Measurements from ENCODE around the gene EDIL3.
"Not testable (repeated sequence)": the region's sequence is repeated elsewhere in the genome, so short reads cannot be mapped to it uniquely, and the experiment has no call there.

EDIL3 gene

GRCh38 chr5:84168841-84169240 is 215.8 kb downstream of the EDIL3 start:
- DNase-seq (ENCODE audit: low spot score): no peak

GRCh38 chr5:84163671-84164070 is 221.0 kb downstream of the EDIL3 start:
- DNase-seq (ENCODE audit: low spot score): no peak

DNA sequence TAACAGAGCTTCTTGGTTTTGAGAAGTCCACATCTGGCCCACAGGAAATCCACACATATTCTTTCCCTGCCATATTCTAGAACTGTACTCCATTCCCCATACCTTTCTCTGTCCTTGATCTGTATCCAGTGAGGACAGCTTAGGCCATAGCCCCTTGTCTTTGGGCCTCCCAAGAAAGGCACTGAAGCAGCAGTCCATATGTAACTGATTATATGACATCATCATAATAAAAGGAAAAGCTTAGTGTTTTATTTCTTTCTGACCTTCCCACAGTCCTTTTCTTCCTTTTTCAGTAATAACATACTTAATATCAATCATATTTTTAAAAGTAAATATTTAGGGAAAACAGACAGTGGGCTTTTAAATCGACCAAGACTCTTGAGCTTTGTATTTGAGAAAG is 222.0 kb downstream of the EDIL3 start:
- DNase-seq (ENCODE audit: low spot score): no peak

DNA sequence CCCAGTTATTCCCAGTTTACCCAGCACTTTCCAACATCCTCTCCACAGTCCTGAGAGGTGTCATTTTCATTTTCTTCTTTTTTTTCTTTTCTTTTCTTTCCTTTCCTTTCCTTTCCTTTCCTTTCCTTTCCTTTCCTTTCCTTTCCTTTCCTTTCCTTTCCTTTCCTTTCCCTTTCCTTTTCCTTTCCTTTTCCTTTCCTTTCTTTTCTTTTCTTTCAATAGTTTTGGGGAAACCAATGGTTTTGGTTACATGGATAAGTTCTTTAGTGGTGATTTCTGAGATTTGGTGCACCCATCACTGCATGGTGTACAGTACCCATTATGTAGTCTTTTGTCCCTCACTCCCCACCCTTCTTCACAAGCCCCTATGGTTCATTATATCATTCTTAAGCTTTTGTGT is 224.0 kb downstream of the EDIL3 start:
- not testable (repeated sequence) for DNase-seq (ENCODE audit: low spot score)

DNA sequence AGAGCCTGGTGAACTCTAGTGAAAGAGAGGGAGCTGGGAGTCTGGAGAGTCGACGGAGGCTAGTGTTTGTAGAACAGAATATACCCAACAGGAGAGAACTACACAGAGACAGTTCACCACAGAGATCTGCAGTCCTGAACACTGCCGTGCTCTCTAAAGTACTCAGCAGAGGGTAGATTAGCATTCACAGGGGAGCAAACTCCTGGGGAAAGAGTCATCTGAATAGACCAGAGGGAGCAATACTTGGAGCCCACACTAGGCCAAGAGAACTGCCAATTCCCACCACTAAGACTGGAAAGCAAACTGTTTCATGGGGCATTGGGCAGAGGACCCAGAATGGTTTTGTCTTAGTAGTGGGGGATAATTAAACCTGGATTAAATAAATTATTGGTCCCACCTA is 235.6 kb downstream of the EDIL3 start:
- DNase-seq (ENCODE audit: low spot score): no peak

- DNase-seq (ENCODE audit: low spot score): no peak
These were observed 236.0 kb downstream of the EDIL3 start for GRCh38 chr5:84148651-84149050.

DNA sequence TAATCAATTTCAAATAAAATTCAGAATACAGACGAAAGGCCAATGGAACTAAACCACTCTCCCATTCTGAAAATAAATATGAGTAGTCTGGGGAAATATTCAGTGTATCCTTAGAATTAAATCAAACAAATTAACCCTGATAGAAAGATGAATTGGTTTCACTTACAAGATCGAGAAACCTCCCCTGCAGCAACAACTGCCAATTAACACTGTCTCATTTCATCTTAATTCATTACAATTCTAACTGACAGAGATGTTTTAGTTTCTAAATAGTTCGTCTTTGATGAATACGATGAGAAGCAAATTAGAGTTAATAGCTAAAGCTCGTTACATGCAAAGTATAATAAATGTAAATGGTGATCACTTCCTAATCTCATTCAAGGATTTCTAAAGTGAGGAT is 247.1 kb downstream of the EDIL3 start:
- DNase-seq (ENCODE audit: low spot score): no peak

- DNase-seq (ENCODE audit: low spot score): no peak
These were observed 253.3 kb downstream of the EDIL3 start for GRCh38 chr5:84131372-84131771.

- no peak for DNase-seq (ENCODE audit: low spot score)
These were observed 254.6 kb downstream of the EDIL3 start for GRCh38 chr5:84130006-84130580.

DNA sequence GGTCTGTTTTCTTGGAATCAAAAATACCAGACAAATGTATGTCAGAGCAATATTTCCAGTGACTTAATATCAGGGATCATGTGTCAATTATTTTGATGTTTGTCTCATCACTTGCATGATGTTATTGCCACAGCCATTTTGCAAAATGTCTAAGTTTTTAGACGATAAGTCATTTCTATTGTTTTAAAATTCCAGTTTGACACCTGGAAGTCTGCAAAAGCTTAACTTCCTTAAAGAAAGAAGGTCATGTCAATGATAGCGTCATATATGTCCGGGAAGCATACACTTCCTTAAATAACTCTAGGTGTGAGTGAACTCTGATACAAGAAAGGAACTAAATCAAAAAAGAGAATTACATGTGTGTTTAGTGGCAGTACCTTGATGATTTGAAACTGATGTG is 259.5 kb downstream of the EDIL3 start:
- no peak for DNase-seq (ENCODE audit: low spot score)

DNA sequence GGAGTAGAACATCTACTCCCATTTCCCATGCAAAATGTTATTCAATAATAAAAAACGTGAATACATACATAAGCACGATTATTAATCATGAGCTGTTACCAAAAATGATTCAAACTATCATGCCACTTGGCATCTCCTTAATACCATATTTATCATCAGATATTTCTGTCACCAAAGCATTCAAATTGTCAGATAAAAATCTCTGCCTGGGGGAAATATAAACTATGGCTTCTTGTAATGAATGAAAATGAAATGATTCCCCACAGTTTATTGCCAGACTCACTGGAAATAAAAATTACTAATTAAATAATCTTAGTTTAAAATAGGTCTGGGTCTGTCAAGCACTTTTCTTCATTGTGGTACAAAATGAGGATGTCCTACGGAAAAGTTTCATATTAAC is 265.4 kb downstream of the EDIL3 start:
- DNase-seq (ENCODE audit: low spot score): no peak

GRCh38 chr5:84118551-84118950 is 266.1 kb downstream of the EDIL3 start:
- DNase-seq (ENCODE audit: low spot score): no peak

DNA sequence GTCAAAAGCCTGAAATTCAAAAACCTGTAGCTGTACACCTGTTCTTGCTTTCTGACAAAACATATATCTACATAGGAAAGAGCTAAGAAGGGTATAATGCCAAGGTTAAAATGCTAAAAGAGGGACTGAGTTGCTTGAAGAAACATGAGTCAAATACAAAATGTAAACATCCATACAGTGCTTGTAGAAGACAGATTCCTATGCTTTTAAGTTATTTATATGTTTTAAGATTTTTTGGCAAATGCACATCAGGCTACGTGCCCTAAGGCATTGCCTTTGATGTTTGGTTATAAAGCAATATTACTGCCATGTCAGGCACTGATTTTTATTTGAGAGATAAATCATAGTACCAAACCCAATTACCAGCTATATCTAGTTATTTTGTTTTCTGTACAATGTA is 269.0 kb downstream of the EDIL3 start:
- no peak for DNase-seq (ENCODE audit: low spot score)

DNA sequence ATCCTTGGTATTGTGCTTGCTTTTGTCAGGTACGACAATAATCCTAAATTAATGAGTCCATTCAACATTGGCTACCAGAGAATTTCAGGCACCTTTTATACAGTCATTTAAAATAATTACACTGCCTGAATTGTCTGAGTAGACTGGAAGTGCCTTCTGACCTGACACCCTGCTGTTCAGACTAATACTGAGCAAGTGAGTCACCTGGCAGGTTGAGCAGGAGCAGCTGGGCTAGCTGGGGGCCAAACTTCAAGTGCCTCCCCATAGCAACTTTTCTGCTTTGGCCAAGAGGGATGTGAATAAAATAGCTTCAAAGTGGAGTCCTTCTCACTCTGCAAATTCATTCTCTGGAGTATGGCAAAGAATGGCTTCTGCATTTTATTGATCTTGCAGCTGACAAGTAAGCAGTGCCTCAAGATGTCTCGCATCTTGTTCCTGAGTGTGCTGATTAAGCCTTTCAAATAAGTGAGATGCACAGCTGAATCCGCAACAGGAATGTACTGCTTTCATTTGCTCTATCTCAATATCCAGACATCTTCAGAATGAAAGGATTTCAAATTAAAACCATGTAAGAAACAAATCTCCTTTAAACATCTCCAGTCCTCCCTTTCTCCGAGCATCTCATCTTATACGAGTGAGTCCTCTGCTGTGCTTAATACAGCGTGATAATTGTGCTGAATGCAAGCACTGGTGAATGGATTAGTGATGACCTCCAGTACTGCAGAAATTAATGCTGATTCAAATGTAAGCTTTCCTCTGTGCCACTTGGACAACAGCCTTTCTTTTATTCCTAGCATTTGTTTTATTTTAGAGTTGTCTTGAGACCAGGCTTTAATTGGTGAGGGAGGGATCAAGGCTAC is 271.2 kb downstream of the EDIL3 start:
- DNase-seq (ENCODE audit: low spot score): no peak

GRCh38 chr5:84092738-84093137 is 291.9 kb downstream of the EDIL3 start:
- DNase-seq (ENCODE audit: low spot score): no peak

DNA sequence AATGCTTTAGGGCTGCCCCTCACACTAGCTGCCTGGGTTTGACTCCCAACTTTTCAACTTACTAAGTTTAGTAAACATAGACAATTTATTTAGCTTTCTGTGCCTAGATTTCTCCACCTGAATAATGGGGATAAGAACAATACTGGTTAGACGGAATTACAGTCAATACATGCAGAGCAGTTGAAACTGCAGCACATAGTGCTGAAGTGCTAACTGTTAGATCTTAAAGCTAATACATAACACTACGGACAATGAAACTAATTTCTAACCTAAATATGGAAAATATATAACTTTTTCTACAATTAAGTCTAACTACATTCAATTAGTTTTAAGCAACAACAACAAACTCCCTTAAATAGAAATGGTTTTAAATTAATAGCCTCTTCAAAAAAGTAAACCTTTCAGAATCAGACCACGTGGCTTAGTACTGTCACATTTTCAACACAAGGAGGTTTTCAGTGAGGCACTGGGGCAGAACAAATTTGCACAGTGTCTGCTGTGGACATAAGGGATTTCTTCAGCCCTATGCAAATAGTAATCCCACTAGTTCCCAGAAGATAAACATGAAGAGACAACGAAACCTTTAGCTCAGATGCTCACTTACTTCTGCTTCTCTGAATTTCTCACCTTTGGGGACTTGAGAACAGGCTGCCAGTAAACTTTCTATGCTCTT is 293.4 kb downstream of the EDIL3 start:
- DNase-seq (ENCODE audit: low spot score): no peak

DNA sequence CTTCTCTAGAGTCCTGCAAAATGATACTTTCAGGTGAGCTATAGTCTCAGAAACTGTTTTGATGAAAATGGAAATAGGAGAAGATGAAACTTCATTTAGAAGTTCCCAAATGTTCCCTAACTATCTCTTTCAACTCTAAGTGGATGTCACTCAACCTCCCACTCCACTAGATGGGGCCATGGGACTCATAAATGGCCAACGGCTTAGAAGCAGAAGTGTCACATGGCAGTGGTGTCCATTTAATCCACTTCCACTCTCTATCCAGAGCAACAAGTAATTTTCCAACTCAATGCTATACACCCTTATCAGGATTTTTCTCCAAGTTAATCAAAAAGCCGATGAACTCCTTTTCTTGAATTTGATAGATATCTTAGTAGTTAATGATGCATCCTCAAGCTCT is 295.7 kb downstream of the EDIL3 start:
- DNase-seq (ENCODE audit: low spot score): no peak

DNA sequence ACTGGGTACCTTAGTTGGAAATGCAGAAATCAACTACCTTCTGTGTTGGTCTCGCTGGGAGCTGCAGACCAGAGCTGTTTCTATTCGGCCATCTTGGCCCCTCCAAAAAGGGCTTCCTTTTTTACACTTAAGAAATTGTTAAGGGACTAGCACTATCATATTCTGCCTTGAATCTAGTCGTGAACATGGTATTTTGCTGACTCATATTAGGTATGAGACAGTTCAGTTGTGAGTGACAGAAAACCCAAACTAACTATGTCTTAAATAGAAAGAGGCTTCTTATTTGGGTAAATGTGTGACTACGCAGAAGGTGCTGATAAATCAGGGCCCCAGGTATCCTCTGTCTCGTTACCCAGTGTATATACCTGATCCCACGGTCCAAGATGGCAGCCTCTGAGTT is 298.2 kb downstream of the EDIL3 start:
- DNase-seq (ENCODE audit: low spot score): no peak

DNA sequence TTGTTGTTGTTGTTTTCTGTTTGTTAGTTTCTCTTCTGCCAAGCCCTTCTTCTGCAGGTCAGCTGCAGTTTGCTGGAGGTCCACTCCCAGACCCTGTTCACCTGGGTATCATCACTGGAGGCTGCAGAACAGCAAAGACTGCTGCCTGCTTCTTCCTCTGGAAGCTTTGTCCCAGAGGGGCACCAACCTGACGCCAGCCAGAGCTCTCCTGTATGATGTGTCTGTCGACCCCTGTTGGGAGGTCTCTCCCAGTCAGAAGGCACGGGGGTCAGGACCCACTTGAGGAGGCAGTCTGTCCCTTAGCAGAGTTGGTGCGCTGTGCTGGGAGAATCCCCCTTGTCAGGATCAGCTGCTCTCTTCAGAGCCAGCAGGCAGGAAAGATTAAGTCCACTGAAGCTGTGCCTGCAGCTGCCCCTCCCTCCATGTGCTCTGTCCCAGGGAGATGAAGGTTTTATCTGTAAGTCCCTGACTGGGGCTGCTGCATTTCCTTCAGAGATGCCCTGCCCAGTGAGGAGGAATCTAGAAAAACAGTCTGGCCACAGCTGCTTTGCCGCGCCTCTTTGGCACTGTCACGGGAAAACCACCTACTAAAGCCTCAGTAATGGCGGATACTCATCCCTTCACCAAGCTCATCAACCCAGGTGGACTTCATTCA is 299.2 kb downstream of the EDIL3 start:
- no peak for DNase-seq (ENCODE audit: low spot score)

DNA sequence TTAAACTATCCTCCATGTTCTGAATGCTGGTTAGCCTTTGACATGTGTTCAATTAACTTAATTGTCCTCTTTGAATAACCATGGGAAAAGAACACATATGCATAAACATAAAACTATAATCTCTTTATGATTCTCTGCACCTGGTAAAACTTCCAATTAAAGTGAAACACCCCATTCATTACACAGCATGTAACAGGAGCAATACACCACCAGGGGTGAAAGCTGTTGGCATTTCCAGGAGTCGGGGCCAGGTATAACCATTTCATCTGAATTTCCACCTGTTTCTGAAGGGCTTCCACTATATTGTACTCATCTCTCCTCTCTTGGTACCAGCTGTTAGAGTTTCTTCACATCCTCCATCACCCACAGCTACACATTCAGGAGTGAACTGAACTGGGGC is 303.8 kb downstream of the EDIL3 start:
- DNase-seq (ENCODE audit: low spot score): no peak

DNA sequence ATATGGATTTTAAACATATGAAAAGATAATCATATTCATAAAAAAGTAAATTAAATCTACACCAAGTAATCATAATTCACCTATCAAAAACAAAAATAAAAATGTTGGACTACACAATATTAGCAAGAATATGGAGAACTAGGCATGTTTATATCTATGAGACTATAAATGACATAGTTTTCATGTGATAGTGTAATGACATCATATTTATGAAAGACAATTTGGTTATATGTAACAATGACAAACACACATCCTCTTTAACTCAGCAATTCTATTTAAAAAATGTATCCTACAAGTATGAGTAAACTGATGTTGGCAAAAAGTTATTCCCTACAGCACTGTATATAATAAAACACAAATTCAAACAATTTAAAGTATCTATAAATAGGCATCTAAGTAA is 312.3 kb downstream of the EDIL3 start:
- no peak for DNase-seq (ENCODE audit: low spot score)

DNA sequence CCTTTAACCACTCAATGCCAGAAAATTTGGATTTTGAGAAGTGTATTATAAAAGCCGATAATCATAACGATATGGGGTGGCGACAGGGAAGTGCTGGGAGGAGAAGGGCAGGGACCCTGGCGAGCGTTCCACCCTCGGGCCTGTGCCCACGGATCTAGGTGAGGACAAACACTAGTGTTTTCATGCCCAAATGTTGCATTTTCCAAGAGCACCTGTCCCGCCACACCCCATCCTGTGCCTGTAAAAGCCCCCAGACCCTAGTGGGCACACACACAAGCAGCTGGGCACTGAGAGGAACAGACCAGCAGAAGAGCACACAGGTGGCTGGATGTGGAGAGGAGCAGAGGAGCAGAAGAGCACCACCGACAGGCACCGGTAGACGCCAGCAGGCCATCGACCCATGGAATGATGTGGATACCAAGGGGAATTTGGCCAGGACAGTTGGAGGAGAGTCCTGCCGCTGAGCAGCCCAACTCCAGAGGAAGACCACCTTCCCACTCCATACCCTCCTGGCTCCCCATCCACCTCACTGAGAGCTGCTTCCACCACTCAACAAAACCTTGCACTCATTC is 315.0 kb downstream of the EDIL3 start:
- no peak for DNase-seq (ENCODE audit: low spot score)
